Lower leg skin (tissue), 3 donors: ENCODE data around the gene FZD7.

Source experiments
- CTCF ChIP-seq, 3 donors: fragments of 450-650 bp; IDR thresholded peaks; one replicate each; pipeline ENCODE4 v1.5.1; 2016; ENCODE audit warnings: antibody characterized with exemption in 3 of 3, mild to moderate bottlenecking in 3 of 3, moderate library complexity in 2 of 3
- POLR2A ChIP-seq, 2 donors: fragments of 450-650 bp; IDR thresholded peaks; one replicate each; pipeline ENCODE4 v1.6.1; 2016 to 2017; ENCODE audit warnings: antibody characterized with exemption in 2 of 2, mild to moderate bottlenecking in 1 of 2, moderate library complexity in 1 of 2

GRCh38 chr2:202051499-202052161 lies 18.0 kb downstream of the FZD7 start:
- TF ChIP-seq POLR2A (IDR thresholded peaks at IDR 0.05) (no peak), CTCF (IDR thresholded peaks at IDR 0.05) (no peak)
